SK-N-SH (cell line): Measurements from ENCODE around the gene ARHGEF39.

Experiments
- TAF1 ChIP-seq: IDR thresholded peaks from 2 replicates; pipeline ENCODE4 v1.6.1; 2012; ENCODE audit warnings: low read depth, mild to moderate bottlenecking, low read length, moderate library complexity, borderline replicate concordance
- TF ChIP-seq, protein P1 (sequence below): IDR thresholded peaks from 2 replicates; pipeline ENCODE4 v1.4.0; 2012; ENCODE audit warnings: low read depth, borderline replicate concordance

DNA sequence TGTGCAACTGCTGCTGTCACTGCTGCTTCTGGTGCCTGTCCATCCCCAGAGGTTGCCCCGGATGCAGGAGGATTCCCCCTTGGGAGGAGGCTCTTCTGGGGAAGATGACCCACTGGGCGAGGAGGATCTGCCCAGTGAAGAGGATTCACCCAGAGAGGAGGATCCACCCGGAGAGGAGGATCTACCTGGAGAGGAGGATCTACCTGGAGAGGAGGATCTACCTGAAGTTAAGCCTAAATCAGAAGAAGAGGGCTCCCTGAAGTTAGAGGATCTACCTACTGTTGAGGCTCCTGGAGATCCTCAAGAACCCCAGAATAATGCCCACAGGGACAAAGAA lies 9.0 kb upstream of the ARHGEF39 start:
- TF ChIP-seq, protein P1, sequence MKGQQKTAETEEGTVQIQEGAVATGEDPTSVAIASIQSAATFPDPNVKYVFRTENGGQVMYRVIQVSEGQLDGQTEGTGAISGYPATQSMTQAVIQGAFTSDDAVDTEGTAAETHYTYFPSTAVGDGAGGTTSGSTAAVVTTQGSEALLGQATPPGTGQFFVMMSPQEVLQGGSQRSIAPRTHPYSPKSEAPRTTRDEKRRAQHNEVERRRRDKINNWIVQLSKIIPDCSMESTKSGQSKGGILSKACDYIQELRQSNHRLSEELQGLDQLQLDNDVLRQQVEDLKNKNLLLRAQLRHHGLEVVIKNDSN: no peak
- TF ChIP-seq TAF1: no peak
